A549 (cell line): ENCODE results near the gene TCERG1L. TPM values are rescaled to one million over a fixed set of nuclear protein-coding genes. Genes with fewer than 3 reads are reported as not detected.

ENCODE experiments used
- ATAC-seq, 2 experiments: fragments of 200-7000 bp in 1 of 2; fragments of >200 bp in 1 of 2; cut with Nextera tagmentation in 1 of 2; cut with Tn5 transposase in 1 of 2; 3 replicates each; pipeline versions ENCODE4 v1.8.0 to v1.9.1; 2018 to 2020; ENCODE audit warnings: mild to moderate bottlenecking in 1 of 2, moderate library complexity in 1 of 2
- CTCF ChIA-PET: fragments of 300-600 bp; sonication (Branson Sonifier 250); formaldehyde crosslinking; extraction: SDS; loops from one replicate; lab custom pipeline; 2021; ENCODE audit warnings: antibody characterized with exemption, inconsistent platforms; lab: Yijun Ruan, JAX
- POLR2A ChIA-PET: fragments of 350-600 bp; formaldehyde crosslinking; extraction: SDS; loops from one replicate; lab custom pipeline; 2021; ENCODE audit warnings: antibody characterized with exemption, inconsistent platforms; lab: Yijun Ruan, JAX
- DNase-seq, 2 experiments: peaks; one replicate each; pipeline versions ENCODE4 v3.0.0 to v3.0.0-alpha.2; 2011 to 2016; ENCODE audit warnings: low read depth in 1 of 2, low spot score in 1 of 2
- FAIRE-seq: peaks from 2 replicates; lab custom pipeline; 2011; peaks lifted over from hg19 to GRCh38; lab: Jason Lieb, UNC
- H3K27ac ChIP-seq, 2 experiments: fragments of >200 bp; sonication (Bioruptor Twin); formaldehyde crosslinking; 3 replicates each; pipeline ENCODE4 v1.5.1; 2016 to 2017
- H3K4me1 ChIP-seq: fragments of >200 bp; sonication (Bioruptor Twin); formaldehyde crosslinking; 3 replicates; pipeline ENCODE4 v1.6.1; 2016
- H3K4me2 ChIP-seq: fragments of >200 bp; sonication (Bioruptor Twin); formaldehyde crosslinking; 3 replicates; pipeline ENCODE4 v1.6.1; 2016
- H3K4me3 ChIP-seq: fragments of >200 bp; sonication (Bioruptor Twin); formaldehyde crosslinking; 3 replicates; pipeline ENCODE4 v1.5.1; 2016
- H3K9me3 ChIP-seq: fragments of >200 bp; sonication (Bioruptor Twin); formaldehyde crosslinking; 3 replicates; pipeline ENCODE4 v1.6.1; 2016
- CBX8 ChIP-seq: fragments of 200-600 bp; sonication (generic); IDR thresholded peaks from 2 replicates; pipeline ENCODE4 v1.6.1; 2016
- CHD2 ChIP-seq: fragments of 150-350 bp; IDR thresholded peaks from 2 replicates; pipeline ENCODE4 v1.6.1; 2014; ENCODE audit warnings: low read length; ENCODE audit not compliant: partially characterized antibody
- CTCF ChIP-seq: fragments of >200 bp; sonication (Bioruptor Twin); formaldehyde crosslinking; IDR thresholded peaks from 3 replicates; pipeline ENCODE4 v1.5.1; 2016
- EHMT2 ChIP-seq: fragments of 200-600 bp; sonication (generic); IDR thresholded peaks from 2 replicates; pipeline ENCODE4 v1.6.1; 2016; ENCODE audit warnings: antibody characterized with exemption, low read depth, mild to moderate bottlenecking, moderate library complexity
- EP300 ChIP-seq, 2 experiments: fragments of >200 bp; sonication (Bioruptor Twin); formaldehyde crosslinking; IDR thresholded peaks; 2 replicates in 1 of 2; 3 replicates in 1 of 2; pipeline ENCODE4 v1.6.1; 2016 to 2017
- FOXS1 ChIP-seq: fragments of 250-450 bp; sonication (Bioruptor Pico); IDR thresholded peaks from 2 replicates; pipeline ENCODE4 v1.5.0; 2020; ENCODE audit warnings: mild to moderate bottlenecking, moderate library complexity
- HEYL ChIP-seq: fragments of 250-450 bp; sonication (Bioruptor Pico); IDR thresholded peaks from 2 replicates; pipeline ENCODE4 v1.8.0; 2021; ENCODE audit warnings: mild to moderate bottlenecking, moderate library complexity
- HOXB13 ChIP-seq: fragments of 250-450 bp; sonication (Bioruptor Pico); IDR thresholded peaks from 2 replicates; pipeline ENCODE4 v1.5.0; 2020; ENCODE audit warnings: low read depth, mild to moderate bottlenecking, moderate library complexity
- HOXB5 ChIP-seq: fragments of 250-450 bp; sonication (Bioruptor Pico); IDR thresholded peaks from 2 replicates; pipeline ENCODE4 v1.5.0; 2020; ENCODE audit warnings: mild to moderate bottlenecking, moderate library complexity
- JUNB ChIP-seq: fragments of >200 bp; sonication (Bioruptor Twin); formaldehyde crosslinking; IDR thresholded peaks from 2 replicates; pipeline ENCODE4 v1.6.1; 2016
- KDM1A ChIP-seq: fragments of 200-600 bp; sonication (generic); IDR thresholded peaks from 2 replicates; pipeline ENCODE4 v1.6.1; 2016; ENCODE audit warnings: low read depth, mild to moderate bottlenecking
- MAZ ChIP-seq: fragments of 150-350 bp; IDR thresholded peaks from 2 replicates; pipeline ENCODE4 v1.6.1; 2014; ENCODE audit warnings: antibody characterized with exemption, low read depth, low read length, borderline replicate concordance
- NFE2L2 ChIP-seq: fragments of 150-350 bp; conservative IDR thresholded peaks from 2 replicates; pipeline ENCODE4 v1.6.1; 2014; ENCODE audit warnings: low read length
- RARB ChIP-seq: fragments of 250-450 bp; sonication (Bioruptor Pico); IDR thresholded peaks from 2 replicates; pipeline ENCODE4 v1.8.0; 2021; ENCODE audit warnings: mild to moderate bottlenecking, moderate library complexity
- RCOR1 ChIP-seq: fragments of 150-350 bp; IDR thresholded peaks from 2 replicates; pipeline ENCODE4 v1.6.1; 2014; ENCODE audit warnings: antibody characterized with exemption, low read length, low read depth
- ZSCAN20 ChIP-seq: fragments of 250-450 bp; sonication (Bioruptor Pico); IDR thresholded peaks from 2 replicates; pipeline ENCODE4 v1.8.0; 2022; ENCODE audit warnings: mild to moderate bottlenecking, moderate library complexity
- whole genome bisulfite sequencing: methylation state at CpG from one replicate; pipeline ENCODE4 v1.1.6; 2017; ENCODE audit errors: missing lambda C conversion rate; 5-methylcytosine and 5-hydroxymethylcytosine counted together
- polyA plus RNA-seq, 4 experiments: library from polyadenylated mRNA; depleted of rRNA in 3 of 4; stranded (reverse); fragments of >200 nt; fragmentation: RNase III in 1 of 4; extraction: RNeasy Plus Mini Kit Qiagen cat#74134 plus additional on column Dnase treatment in 1 of 4; gene quantifications; 2 replicates in 3 of 4; 3 replicates in 1 of 4; pipeline ENCODE4 v1.2.3, GENCODE V29; 2011 to 2017
- TF ChIP-seq, protein P1 (sequence below): fragments of 450-650 bp; IDR thresholded peaks from 2 replicates; pipeline ENCODE4 v1.6.1; 2014; ENCODE audit warnings: antibody characterized with exemption
- TF ChIP-seq, protein P2 (sequence below): IDR thresholded peaks from 2 replicates; pipeline ENCODE4 v1.6.1; 2012

The TCERG1L gene
- polyA plus RNA-seq, 2 of the 4 experiments (the other 2 are of a cell fraction): not detected

DNA sequence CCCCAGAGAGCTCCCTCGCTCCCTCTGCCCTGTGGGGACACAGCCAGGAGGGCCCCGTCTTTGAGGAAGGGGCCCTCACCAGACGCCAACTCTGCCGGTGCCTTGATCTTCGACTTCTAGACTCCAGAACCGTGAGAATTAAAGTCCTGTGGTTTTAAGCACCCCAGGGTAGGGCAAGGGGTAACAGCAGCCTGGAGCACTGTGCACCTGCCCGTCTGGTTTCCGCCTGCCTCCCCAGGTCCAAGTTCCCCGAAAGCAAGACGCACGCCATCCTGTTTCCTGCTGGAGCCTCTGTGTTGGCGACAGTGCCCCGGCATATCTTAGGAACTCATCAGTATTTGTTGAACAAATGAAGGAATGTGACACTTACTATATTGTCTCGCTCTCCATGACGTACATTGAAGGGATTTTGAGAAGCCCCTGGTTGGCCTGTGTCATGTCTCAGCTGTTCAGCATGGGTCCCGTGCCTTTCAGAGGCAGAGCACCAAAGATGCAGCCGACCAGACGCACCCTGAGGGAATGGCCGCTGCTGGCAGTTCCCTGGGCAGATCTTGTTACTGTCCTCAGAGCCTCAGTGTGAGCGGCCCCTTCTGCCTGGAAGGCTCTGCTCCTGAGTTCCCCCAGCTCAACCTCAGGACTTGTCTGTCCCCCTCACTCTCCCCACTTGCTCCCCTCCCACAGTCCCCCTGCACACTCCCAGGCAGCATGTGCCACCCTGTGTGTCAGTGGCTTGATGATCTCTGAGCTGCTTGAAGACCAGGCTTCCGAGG lies 226.2 kb downstream of the TCERG1L start (continued):
- TF ChIP-seq RARB: no peak
- TF ChIP-seq HOXB5 (CRISPR knock-in tag): no peak
- TF ChIP-seq HOXB13 (CRISPR knock-in tag): no peak
- TF ChIP-seq CTCF: no peak
- no peak for TF ChIP-seq HEYL (CRISPR knock-in tag)
- no peak for TF ChIP-seq KDM1A
- no peak for TF ChIP-seq EP300 (IDR thresholded peaks at IDR 0.05)
- no peak for TF ChIP-seq EHMT2
- no peak for TF ChIP-seq MAZ
- no peak for TF ChIP-seq NFE2L2
- TF ChIP-seq CHD2: no peak

DNA sequence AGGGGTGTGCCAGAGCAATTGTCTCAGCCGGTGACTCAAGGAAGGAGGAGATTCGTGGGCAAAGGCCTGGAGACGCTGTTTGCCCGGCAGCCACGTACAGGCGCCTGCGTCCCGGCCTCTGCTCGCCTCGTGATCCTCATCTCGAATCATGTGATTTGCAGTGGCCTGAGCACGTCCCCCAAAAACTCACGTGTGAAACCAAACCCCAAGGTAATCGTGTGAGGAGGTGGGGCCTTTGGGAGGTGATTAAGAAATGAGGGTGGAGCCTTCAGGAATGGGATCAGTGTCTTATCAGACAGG lies 226.8 kb downstream of the TCERG1L start:
- 22% methylated on average over 13 of the region's 14 CpGs for WGBS
- FAIRE-seq (no peak), DNase-seq (no peak), ATAC-seq (no peak)
- no peak overlapping the region for H3K4me2 ChIP-seq
- H3K9me3 ChIP-seq: no peaks in the 10 kb centered on the region
- POLR2A ChIA-PET: no interaction called here
- H3K27ac ChIP-seq: no peak overlapping the region
- H3K4me3 ChIP-seq: no peak overlapping the region
- no peaks in the 10 kb centered on the region for H3K4me1 ChIP-seq
- CTCF ChIA-PET: no interaction called here
- no peak for TF ChIP-seq FOXS1 (CRISPR knock-in tag)
- TF ChIP-seq JUNB: no peak
- TF ChIP-seq, protein P1, sequence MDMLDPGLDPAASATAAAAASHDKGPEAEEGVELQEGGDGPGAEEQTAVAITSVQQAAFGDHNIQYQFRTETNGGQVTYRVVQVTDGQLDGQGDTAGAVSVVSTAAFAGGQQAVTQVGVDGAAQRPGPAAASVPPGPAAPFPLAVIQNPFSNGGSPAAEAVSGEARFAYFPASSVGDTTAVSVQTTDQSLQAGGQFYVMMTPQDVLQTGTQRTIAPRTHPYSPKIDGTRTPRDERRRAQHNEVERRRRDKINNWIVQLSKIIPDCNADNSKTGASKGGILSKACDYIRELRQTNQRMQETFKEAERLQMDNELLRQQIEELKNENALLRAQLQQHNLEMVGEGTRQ: no peak
- TF ChIP-seq, all 56 proteins: peak for 0

GRCh38 chr10:131083915-131084790 lies 227.4 kb downstream of the TCERG1L start:
- Histone ChIP-seq H3K4me3 (no peak overlapping the region), H3K9me3 (no peaks in the 10 kb centered on the region), H3K4me2 (no peak overlapping the region), H3K4me1 (no peaks in the 10 kb centered on the region), H3K27ac (no peak overlapping the region)
- ATAC-seq (peak; percentile 25 to 40; a peak in 1 of 6 replicates), FAIRE-seq (no peak), DNase-seq (no peak)
- TF ChIP-seq CBX8 (no peak), ZSCAN20 (CRISPR knock-in tag) (no peak), RCOR1 (no peak), CHD2 (no peak)
- TF ChIP-seq, protein P2, sequence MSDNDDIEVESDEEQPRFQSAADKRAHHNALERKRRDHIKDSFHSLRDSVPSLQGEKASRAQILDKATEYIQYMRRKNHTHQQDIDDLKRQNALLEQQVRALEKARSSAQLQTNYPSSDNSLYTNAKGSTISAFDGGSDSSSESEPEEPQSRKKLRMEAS: no peak
- ChIA-PET CTCF (interaction anchor here (0.9 kb wide), 1 partner anchor 10 kb away, joined by 5 read pairs; no protein-coding TSS in a partner anchor), POLR2A (no interaction called here)
- 23% methylated on average over 20 of the region's 32 CpGs for WGBS
